Stimulated activated CD8-positive, alpha-beta memory T cell treated with anti-CD3 and anti-CD28 coated beads, Interleukin-12 subunit alpha, Interleukin-12 subunit beta, amount 100 ng/mL, for 4 hours (primary cell): ENCODE results near the gene CBFA2T3.

Experiments
- DNase-seq: peaks from one replicate; pipeline ENCODE4 v3.0.0-alpha.2; 2020; ENCODE audit warnings: low read depth

CBFA2T3 gene

GRCh38 chr16:88995746-88996535 lies 18.9 kb upstream of the CBFA2T3 start:
- no peak for DNase-seq

- DNase-seq: no peak
Observed at GRCh38 chr16:88995194-88995593, 18.2 kb upstream of the CBFA2T3 start.

- DNase-seq: no peak
Observed at GRCh38 chr16:88994695-88995094, 17.7 kb upstream of the CBFA2T3 start.

GRCh38 chr16:88993946-88994600 lies 17.1 kb upstream of the CBFA2T3 start:
- no peak for DNase-seq

GRCh38 chr16:88993166-88993761 lies 16.3 kb upstream of the CBFA2T3 start:
- no peak for DNase-seq

- DNase-seq: no peak
Observed at GRCh38 chr16:88992351-88993165, 15.6 kb upstream of the CBFA2T3 start.

- no peak for DNase-seq
Observed at GRCh38 chr16:88991813-88992350, 14.9 kb upstream of the CBFA2T3 start.

GRCh38 chr16:88989852-88990547 lies 13.0 kb upstream of the CBFA2T3 start:
- DNase-seq: no peak

- no peak for DNase-seq
Observed at GRCh38 chr16:88988980-88989811, 12.2 kb upstream of the CBFA2T3 start.

- DNase-seq: no peak
Observed at GRCh38 chr16:88985521-88985920, 8.5 kb upstream of the CBFA2T3 start.

GRCh38 chr16:88983771-88984687 lies 7.0 kb upstream of the CBFA2T3 start:
- no peak for DNase-seq

- no peak for DNase-seq
Observed at GRCh38 chr16:88983165-88983564, 6.2 kb upstream of the CBFA2T3 start.

- no peak for DNase-seq
Observed at GRCh38 chr16:88982286-88983084, 5.5 kb upstream of the CBFA2T3 start.

GRCh38 chr16:88979353-88980015 lies 2.5 kb upstream of the CBFA2T3 start:
- no peak for DNase-seq

GRCh38 chr16:88978608-88979346 lies 1.8 kb upstream of the CBFA2T3 start:
- no peak for DNase-seq

- no peak for DNase-seq
Observed at GRCh38 chr16:88977812-88978607, 1.0 kb upstream of the CBFA2T3 start.
